Measurements from ENCODE around the gene MED27. TPM values are rescaled to one million over a fixed set of nuclear protein-coding genes. Genes with fewer than 3 reads are reported as not detected.

The MED27 gene
- total RNA-seq, 2 experiments from 2014 or later, result 31.3 to 32.9 TPM

DNA sequence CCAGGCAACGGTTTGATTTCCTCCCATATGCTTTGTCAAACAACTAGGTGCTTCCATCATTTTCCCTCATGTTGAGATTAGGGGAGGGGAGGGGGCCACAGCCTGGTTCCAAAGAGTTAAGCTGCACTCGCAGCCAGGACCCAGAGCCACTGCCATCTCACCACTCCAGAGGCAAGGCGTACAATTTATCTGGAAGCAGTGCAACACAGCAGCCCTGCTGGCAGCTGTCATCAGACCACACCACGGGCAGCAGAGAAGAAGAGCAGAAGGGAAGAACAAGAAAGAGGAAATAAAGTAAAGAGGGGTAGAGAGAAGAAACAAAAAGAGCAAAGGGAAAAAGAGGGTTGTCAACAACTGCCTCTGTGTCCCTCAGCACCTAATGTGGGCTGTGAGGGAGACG is 38.9 kb downstream of the MED27 start:
- H3K4me1 Mint-ChIP-seq, result peaks cover 21% of the 10 kb centered on the region
- H3K27ac Mint-ChIP-seq, result no peak overlapping the region
- no peaks in the 10 kb centered on the region for H3K9me3 Mint-ChIP-seq
- H3K27me3 Mint-ChIP-seq, result no peaks in the 10 kb centered on the region
- no peak overlapping the region for H3K4me3 Mint-ChIP-seq
- peaks cover 2% of the 10 kb centered on the region for H3K36me3 Mint-ChIP-seq
- DNase-seq, result no peak

DNA sequence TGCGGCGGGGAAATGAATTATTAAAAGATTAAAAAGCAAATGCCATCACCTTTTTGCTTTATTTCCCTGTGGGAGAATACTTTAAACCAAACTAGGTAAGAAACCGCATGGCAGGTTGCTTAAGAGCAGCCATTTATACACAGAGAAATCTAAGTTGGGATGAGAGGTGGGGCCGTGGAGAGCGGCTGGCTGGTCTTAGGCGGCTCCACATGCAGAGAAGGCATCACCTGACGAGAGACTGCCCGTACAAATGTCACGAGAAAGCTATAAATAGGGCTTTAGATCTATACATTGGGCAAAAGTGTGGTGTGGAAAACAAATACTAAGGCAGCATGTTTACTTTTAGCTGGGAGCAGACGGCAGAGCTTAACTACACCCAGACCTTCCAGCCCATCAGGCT is 39.4 kb downstream of the MED27 start:
- Mint-ChIP-seq H3K9me3 (no peaks in the 10 kb centered on the region), H3K36me3 (peaks cover 2% of the 10 kb centered on the region), H3K27ac (no peak overlapping the region), H3K4me1 (peaks cover 23% of the 10 kb centered on the region), H3K27me3 (no peaks in the 10 kb centered on the region), H3K4me3 (no peak overlapping the region)
- DNase-seq, result no peak

DNA sequence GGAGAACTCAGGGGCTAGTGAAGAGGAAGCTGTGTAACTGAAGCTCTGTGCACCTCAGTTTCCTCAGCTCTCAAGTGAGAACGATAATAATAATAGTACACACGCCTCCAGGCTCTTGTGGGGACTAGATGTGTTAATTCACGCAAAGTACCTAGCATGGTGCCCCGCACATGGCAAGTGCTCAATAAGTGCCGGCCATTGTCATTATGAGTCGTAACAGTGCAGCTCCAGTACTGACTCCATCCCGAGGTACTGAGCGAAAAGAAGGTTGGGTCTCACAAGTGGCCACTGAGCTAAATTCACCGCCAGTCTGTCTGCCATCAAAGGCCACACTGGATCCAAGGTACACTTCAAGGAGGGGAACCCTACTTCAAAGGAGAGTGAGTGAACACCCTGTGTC is 40.4 kb downstream of the MED27 start:
- DNase-seq, result no peak
- Mint-ChIP-seq H3K36me3 (peaks cover 2% of the 10 kb centered on the region), H3K9me3 (no peaks in the 10 kb centered on the region), H3K4me1 (peaks cover 27% of the 10 kb centered on the region), H3K4me3 (no peak overlapping the region), H3K27ac (no peak overlapping the region), H3K27me3 (no peaks in the 10 kb centered on the region)

DNA sequence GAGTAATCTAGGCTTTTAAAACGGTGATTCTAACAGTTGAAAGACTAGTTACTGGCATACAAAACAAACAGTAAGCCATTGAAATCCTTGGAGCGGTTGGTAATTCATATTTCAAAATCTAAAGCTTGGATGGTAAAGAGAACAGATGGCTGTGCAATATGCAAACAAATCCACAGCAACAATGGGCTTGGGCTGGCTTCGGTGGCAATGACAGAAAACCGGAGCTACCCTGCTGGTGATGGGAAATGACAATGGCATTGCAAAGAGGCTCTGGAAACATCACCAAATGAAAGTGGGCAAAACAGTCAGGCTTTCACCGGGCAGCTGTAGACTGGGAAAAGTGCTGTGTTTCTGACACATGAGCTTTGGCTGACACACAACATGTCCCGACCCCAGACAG is 42.2 kb downstream of the MED27 start:
- H3K9me3 Mint-ChIP-seq, result no peaks in the 10 kb centered on the region
- H3K27ac Mint-ChIP-seq, result no peak overlapping the region
- no peak for DNase-seq
- no peaks in the 10 kb centered on the region for H3K27me3 Mint-ChIP-seq
- H3K36me3 Mint-ChIP-seq, result peaks cover 2% of the 10 kb centered on the region
- no peak overlapping the region for H3K4me3 Mint-ChIP-seq
- peaks cover 34% of the 10 kb centered on the region for H3K4me1 Mint-ChIP-seq

DNA sequence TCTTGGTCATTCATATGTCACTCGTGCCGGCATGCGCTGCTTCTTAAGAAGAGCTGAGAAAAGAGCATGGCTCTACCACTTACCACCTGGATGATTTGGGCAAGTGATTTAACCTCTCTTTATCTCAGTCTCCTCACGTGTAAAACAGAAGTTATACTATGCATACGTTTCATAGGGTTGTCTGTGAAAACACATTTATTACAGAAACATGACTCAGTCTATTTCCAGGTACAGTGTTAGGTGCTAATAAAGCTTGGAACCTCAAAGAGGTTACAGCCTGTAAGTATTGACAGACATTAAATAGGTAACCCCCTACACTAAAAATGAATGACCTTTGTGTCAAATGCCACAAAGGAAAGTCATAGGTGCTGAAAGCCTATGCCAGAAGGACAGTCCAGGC is 43.1 kb downstream of the MED27 start:
- no peak overlapping the region for H3K4me3 Mint-ChIP-seq
- DNase-seq, result no peak
- peaks cover 2% of the 10 kb centered on the region for H3K36me3 Mint-ChIP-seq
- no peak overlapping the region for H3K27ac Mint-ChIP-seq
- H3K9me3 Mint-ChIP-seq, result no peaks in the 10 kb centered on the region
- no peaks in the 10 kb centered on the region for H3K27me3 Mint-ChIP-seq
- peaks cover 37% of the 10 kb centered on the region for H3K4me1 Mint-ChIP-seq

DNA sequence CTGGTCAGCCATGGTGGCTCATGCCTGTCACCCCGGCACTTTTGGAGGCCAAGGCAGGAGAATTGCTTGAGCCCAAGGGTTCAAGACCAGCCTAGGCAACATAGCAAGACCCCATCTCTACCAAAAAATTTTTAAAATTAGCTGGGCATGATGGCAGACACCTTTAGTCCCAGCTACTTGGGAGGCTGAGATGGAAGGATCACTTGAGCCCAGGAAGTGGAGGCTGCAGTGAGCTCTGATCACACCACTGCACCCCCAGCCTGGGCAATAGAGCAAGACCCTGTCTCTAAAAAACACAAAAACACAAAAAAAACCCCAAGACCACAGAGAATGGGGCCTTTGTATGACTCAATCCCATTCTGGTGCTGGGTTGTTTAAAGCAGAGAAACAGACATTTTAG is 44.0 kb downstream of the MED27 start:
- Mint-ChIP-seq H3K36me3 (peaks cover 2% of the 10 kb centered on the region), H3K9me3 (no peaks in the 10 kb centered on the region), H3K27ac (no peak overlapping the region), H3K27me3 (no peaks in the 10 kb centered on the region), H3K4me1 (peaks cover 42% of the 10 kb centered on the region), H3K4me3 (no peak overlapping the region)
- no peak for DNase-seq

DNA sequence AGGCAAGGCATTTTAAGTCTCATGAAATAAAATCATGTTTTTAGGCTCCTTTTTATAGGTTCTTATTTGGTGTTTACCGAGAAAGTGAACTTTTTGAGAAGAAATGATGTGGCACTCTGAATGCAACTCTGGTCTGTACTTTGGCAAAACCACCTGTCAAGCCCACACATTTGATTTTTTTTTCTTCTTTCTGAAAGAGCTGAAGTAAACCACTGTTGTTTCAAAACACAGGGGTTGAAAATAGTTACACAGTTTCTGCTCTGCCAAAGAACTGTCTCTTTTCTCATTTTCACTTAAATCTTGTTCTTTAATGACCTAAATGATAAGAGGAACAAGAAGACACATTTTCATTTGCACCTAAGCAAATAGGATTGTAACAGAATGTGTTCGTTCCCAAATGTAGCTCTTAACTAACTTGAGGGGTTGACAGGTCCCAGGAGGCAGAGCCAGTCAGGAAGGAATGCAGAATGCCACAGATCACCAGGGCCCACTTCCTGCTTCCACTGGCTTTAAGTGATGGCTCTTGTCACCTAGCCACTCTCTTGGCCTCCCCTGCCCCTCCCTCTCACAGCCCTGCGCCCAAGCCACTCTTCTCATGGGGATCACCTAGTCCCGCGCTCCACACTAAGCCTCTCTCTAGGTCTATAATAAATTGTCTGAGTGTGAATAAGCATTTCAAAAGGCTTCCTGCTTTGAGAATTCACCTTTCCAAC is 47.3 kb downstream of the MED27 start:
- Mint-ChIP-seq H3K27me3 (no peaks in the 10 kb centered on the region), H3K27ac (no peak overlapping the region), H3K9me3 (no peaks in the 10 kb centered on the region), H3K4me3 (no peak overlapping the region), H3K4me1 (peaks cover 49% of the 10 kb centered on the region), H3K36me3 (no peaks in the 10 kb centered on the region)
- DNase-seq, result no peak

DNA sequence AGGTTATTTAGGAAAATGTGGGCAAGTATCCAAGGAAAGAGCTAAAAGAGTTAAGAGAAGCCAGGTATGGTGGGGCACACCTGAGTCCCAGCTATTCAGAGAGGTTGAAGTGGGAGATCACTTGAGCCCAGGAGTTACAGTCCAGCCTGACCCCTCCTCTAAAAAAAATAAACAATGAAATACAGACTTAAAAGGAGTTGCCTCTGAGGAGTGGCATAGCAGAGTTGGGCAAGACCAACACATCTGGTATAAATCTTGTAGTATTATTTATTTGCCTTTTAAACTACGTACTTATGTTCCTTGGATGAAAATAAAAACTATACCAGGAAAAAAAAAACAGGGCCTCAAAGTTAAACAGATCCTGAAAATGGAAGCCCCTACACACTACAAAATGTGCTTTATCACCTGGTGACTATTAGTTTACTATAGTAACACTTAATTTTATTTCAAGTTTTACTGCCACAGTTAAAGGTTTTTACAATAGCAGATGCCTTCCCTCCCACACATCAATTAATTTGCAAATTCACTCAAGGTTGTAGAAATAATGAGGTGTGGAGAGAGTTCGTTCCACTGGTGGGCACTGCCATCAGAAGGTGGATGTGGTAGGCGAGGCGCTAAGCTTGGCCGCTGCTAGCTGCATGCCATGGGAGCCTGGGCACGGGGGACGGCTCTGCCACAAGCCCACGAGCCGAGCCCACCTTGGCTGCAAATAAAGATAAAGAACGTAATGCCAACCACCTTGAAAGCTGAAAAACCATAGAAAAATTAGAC is 48.0 kb downstream of the MED27 start:
- H3K4me1 Mint-ChIP-seq, result peaks cover 46% of the 10 kb centered on the region
- no peak overlapping the region for H3K27ac Mint-ChIP-seq
- DNase-seq, result no peak
- H3K9me3 Mint-ChIP-seq, result no peaks in the 10 kb centered on the region
- H3K4me3 Mint-ChIP-seq, result no peak overlapping the region
- no peaks in the 10 kb centered on the region for H3K36me3 Mint-ChIP-seq
- H3K27me3 Mint-ChIP-seq, result no peaks in the 10 kb centered on the region

DNA sequence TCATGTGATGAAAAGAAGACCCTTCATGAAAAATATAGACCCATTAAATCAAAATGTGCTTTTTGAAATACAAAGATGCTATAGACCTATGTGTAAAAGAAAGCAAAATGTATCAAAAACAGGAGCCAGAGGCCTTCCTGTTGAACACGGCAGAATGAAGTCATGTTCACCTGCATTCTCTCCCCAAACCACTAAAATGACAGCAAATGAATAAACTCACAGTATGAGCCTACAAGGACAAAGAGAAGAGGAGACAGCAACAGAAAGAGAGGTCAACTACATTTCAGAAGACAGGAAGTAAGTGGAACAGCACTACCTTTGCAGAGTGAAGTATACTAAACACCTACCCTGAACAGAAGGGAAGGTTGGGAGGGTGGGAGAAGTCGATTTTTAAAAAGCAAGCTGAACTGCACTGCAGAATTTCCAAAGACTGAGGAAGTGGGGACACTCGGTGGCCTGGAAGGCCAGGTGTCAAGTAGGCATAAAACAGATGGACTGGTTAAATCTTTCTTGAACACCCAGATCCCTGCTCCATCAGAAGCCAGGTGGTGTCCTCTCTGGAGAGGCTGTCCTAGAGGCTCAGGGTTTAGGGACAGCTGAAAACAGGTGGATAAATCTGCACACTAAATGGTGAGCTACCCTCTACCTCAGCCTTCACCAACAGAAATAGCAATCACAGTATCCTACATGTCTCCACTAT is 48.9 kb downstream of the MED27 start:
- Mint-ChIP-seq H3K4me1 (peaks cover 41% of the 10 kb centered on the region), H3K4me3 (no peak overlapping the region), H3K27ac (no peak overlapping the region), H3K27me3 (no peaks in the 10 kb centered on the region), H3K36me3 (peaks cover 3% of the 10 kb centered on the region), H3K9me3 (no peaks in the 10 kb centered on the region)
- DNase-seq, result no peak

DNA sequence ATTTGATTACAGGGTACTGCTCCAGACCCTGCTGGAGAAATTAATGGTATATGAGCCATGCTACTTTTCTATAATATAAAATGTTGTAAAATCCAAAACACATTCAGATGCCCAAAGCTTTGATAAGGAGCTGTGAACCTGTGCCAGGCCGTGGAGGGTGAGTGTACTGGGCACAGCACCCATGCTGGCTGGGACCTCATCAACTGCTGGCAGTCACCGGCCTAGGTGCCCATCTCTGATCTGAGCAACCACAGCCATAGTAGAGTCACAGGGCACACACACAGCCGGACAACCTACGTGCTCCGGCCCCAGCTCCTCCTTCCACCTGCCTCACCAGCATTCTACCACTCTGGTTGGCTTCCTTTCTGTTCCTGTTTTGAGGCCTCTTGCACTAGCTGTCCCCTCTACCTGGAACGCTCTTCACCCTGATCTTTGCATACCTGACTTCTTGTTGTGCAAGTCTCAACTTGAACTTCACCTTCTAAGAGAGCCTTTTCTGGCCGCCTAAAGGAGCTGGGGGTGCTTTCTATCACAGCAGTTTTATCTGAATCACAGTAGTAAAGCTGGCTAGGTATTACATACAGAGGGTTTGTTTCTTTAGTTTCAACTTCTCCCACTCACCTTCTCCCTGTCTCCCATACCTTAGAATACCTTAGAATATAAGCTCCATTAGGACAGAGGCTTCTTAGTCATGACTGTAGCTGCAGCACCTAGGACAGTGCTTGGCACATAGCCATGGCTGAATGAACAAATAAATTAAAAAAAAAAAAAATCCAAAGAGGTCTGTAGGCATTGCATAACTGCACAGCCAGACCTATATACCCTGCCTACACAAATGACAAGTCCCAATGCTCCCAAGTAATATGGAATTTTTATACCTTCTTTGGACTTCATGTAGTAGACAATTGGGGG is 51.7 kb downstream of the MED27 start:
- Mint-ChIP-seq H3K27me3 (no peaks in the 10 kb centered on the region), H3K9me3 (no peaks in the 10 kb centered on the region), H3K27ac (no peak overlapping the region), H3K36me3 (peaks cover 3% of the 10 kb centered on the region), H3K4me1 (peaks cover 32% of the 10 kb centered on the region), H3K4me3 (no peak overlapping the region)
- no peak for DNase-seq

DNA sequence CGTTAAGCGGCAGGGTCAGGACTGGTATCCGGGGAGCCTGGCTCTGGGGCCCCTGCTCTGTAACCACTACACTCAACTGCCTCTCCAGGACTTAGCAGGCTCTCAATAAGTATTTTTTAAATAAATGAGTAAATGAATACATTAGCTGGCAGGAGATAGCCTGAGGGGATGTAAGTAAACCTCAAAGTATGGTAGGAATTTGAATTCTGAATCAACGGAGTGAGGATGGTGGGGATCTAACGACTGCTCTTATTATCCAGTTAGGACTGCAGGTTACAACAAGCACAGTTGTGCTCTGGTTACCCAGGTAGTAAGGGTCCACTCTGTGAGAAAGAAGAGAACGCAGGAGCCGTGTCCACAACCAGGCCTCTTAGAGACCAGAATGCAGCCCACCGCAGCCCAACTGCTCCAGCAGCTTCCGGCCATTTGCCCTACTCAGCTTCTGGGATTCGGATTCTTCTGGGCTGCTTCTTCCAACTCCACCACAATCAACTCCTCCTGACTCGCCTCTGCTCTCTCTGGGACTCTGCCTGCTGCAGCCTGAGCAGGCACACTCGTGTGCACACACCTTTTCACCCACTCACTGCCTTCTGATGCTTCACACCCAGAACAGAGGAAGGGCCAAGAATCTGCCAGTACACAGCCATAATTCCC is 52.6 kb downstream of the MED27 start:
- no peak for DNase-seq
- no peak overlapping the region for H3K27ac Mint-ChIP-seq
- peaks cover 23% of the 10 kb centered on the region for H3K4me1 Mint-ChIP-seq
- no peaks in the 10 kb centered on the region for H3K27me3 Mint-ChIP-seq
- H3K9me3 Mint-ChIP-seq, result no peaks in the 10 kb centered on the region
- H3K4me3 Mint-ChIP-seq, result no peak overlapping the region
- peaks cover 3% of the 10 kb centered on the region for H3K36me3 Mint-ChIP-seq

DNA sequence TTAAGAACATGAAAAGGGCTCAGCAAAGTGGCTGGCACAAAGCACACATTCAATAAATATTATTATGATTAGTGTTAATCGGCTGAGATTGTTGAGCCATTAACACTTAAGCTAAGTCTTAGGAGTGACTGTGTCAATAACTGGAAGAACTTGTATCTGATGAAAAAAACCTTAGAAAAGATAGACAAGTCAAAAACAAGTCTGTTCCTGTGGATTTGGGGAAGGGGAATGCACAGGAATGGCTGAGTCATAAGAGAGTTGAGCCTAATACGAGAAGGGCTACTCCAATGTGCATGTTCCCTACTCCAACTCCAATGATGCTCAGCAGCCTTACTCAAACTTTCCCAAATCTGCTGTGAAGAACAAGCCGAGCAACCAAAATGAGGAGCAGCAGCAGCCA is 53.9 kb downstream of the MED27 start:
- H3K27ac Mint-ChIP-seq, result no peak overlapping the region
- peaks cover 22% of the 10 kb centered on the region for H3K4me1 Mint-ChIP-seq
- peaks cover 3% of the 10 kb centered on the region for H3K36me3 Mint-ChIP-seq
- H3K9me3 Mint-ChIP-seq, result no peaks in the 10 kb centered on the region
- H3K4me3 Mint-ChIP-seq, result no peak overlapping the region
- no peaks in the 10 kb centered on the region for H3K27me3 Mint-ChIP-seq
- DNase-seq, result no peak

DNA sequence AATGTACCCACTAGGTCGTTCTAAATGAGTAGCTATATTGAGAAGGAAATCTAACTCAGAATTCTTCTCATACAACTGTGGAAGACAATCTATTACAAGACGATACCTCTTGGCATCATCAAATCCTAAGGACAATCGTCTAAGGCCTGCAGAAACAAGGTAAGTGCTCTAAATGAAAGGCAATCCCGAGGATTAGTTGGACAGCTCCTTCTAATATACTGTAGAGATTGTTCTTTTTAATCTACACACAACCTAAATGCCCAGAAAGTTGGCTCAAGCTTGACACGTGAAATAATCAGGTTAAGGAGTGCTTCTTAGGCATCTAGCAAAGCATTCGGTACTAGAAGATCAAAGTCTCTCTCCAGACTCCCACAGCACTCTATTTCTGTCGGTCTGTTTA is 55.1 kb downstream of the MED27 start:
- no peak for DNase-seq
- no peak overlapping the region for H3K27ac Mint-ChIP-seq

DNA sequence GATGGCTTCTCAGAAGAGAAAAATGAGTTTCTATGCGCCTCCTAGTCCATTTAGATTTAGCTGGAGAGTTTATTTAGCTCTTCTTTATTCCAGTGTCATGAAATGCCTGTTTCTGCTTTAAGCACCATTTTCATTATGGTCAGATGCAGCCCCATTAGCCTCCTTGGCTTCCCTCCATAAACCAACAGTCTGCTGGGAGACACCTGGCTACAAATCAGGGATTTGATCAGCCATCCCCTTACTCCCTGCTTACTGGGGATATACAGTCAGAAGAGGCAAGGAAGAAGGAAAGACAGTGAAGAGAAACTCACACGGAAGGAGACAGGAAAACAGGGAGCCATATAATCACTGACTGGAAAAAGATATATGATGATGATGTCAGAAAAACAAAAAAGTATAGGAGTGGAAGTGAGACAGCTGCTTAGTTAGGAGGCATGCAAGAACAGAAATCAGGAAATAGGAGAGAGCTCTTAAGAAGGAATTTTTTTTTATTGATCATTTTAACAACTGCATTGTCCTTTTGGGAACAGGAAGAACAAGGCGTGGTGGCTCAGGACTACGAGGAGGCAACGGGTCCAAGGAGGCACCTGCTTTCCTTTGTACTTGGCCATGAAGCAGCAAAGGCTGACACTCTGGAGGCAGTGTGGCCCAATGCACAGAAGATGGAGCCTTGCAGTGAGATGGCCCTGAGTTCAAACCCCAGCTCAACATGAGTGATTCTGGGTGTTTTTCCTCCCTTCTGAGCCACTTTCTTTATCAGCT is 56.1 kb downstream of the MED27 start:
- Mint-ChIP-seq H3K27ac (no peak overlapping the region), H3K27me3 (no peaks in the 10 kb centered on the region), H3K4me3 (no peak overlapping the region), H3K4me1 (peaks cover 16% of the 10 kb centered on the region), H3K36me3 (peaks cover 3% of the 10 kb centered on the region), H3K9me3 (no peaks in the 10 kb centered on the region)
- DNase-seq, result no peak

More for the DNA sequence above, 55.1 kb downstream of the MED27 start:
- Mint-ChIP-seq H3K36me3 (peaks cover 3% of the 10 kb centered on the region), H3K4me1 (peaks cover 19% of the 10 kb centered on the region), H3K27me3 (no peaks in the 10 kb centered on the region), H3K4me3 (no peak overlapping the region), H3K9me3 (no peaks in the 10 kb centered on the region)

All from activated naive CD8-positive, alpha-beta T cell treated with anti-CD3 and anti-CD28 coated beads for 36 hours (primary cell).